Bronchial epithelial cell (primary cell): ENCODE data around the gene HEG1. TPM values are rescaled to one million over a fixed set of nuclear protein-coding genes. Genes with fewer than 3 reads are reported as not detected.
A peak's percentile ranks its signal among the peaks of the same experiment; 100 is the strongest.
"Not testable (repeated sequence)": the region's sequence is repeated elsewhere in the genome, so short reads cannot be mapped to it uniquely, and the experiment has no call there.

Experiments
- DNase-seq: peaks from one replicate; pipeline ENCODE4 v3.0.0-alpha.2; 2010; ENCODE audit warnings: low read depth
- FAIRE-seq: peaks from 2 replicates; lab custom pipeline; 2011; peaks lifted over from hg19 to GRCh38; lab: Jason Lieb, UNC
- H3K27me3 ChIP-seq: 2 replicates; pipeline ENCODE4 v1.5.1; 2011; ENCODE audit warnings: low read length; ENCODE audit not compliant: control insufficient read depth, insufficient read depth
- H3K36me3 ChIP-seq: 2 replicates; pipeline ENCODE4 v1.5.1; 2011; ENCODE audit warnings: low read length; ENCODE audit not compliant: control insufficient read depth, insufficient read depth
- H3K4me3 ChIP-seq: 2 replicates; pipeline ENCODE4 v1.5.1; 2011; ENCODE audit warnings: mild to moderate bottlenecking, low read depth, low read length, control low read depth
- total RNA-seq: library from RNA; depleted of rRNA; stranded (reverse); fragments of >200 nt; gene quantifications from 2 replicates; pipeline ENCODE4 v1.2.1, GENCODE V29; 2014
- TF ChIP-seq, protein P1 (sequence below): IDR thresholded peaks from 2 replicates; pipeline ENCODE4 v1.5.1; 2011; ENCODE audit warnings: mild to moderate bottlenecking, moderate library complexity, low read length, control low read depth, inconsistent platforms; ENCODE audit not compliant: insufficient read depth, severe bottlenecking

HEG1 gene
- total RNA-seq, 1 donor from 2014 or later, result 7.1 TPM

- no peak for DNase-seq
These were observed 43.0 kb upstream of the HEG1 start for GRCh38 chr3:125098611-125099291.

DNA sequence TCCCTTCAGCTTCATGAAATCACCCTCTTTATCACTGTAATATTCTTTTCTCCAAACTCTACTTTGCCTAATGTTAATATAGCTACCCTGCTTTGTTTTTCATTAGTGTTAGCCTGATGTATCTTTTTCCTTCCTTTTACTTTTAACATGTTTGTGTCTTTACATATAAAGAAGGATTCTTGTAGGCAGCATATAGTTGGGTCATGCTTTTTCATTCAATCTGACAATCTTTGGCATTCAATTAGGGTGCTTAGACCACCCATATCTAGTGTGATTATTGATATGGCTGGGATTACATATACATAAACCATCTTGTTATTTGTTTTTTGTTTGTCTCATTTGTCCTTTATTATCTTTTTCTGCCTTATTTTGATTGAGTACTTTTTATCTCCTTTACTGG is 34.9 kb upstream of the HEG1 start:
- no peak overlapping the region for H3K4me3 ChIP-seq
- H3K27me3 ChIP-seq, result no peaks in the 10 kb centered on the region
- peaks cover 2% of the 10 kb centered on the region for H3K36me3 ChIP-seq
- FAIRE-seq, result no peak
- TF ChIP-seq, protein P1, sequence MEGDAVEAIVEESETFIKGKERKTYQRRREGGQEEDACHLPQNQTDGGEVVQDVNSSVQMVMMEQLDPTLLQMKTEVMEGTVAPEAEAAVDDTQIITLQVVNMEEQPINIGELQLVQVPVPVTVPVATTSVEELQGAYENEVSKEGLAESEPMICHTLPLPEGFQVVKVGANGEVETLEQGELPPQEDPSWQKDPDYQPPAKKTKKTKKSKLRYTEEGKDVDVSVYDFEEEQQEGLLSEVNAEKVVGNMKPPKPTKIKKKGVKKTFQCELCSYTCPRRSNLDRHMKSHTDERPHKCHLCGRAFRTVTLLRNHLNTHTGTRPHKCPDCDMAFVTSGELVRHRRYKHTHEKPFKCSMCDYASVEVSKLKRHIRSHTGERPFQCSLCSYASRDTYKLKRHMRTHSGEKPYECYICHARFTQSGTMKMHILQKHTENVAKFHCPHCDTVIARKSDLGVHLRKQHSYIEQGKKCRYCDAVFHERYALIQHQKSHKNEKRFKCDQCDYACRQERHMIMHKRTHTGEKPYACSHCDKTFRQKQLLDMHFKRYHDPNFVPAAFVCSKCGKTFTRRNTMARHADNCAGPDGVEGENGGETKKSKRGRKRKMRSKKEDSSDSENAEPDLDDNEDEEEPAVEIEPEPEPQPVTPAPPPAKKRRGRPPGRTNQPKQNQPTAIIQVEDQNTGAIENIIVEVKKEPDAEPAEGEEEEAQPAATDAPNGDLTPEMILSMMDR, result no peak
- DNase-seq, result no peak

More at GRCh38 chr3:125098611-125099291, 43.0 kb upstream of the HEG1 start:
- TF ChIP-seq, protein P1, result no peak
- H3K4me3 ChIP-seq, result no peak overlapping the region
- no peaks in the 10 kb centered on the region for H3K27me3 ChIP-seq
- FAIRE-seq, result no peak
- peaks cover 2% of the 10 kb centered on the region for H3K36me3 ChIP-seq

DNA sequence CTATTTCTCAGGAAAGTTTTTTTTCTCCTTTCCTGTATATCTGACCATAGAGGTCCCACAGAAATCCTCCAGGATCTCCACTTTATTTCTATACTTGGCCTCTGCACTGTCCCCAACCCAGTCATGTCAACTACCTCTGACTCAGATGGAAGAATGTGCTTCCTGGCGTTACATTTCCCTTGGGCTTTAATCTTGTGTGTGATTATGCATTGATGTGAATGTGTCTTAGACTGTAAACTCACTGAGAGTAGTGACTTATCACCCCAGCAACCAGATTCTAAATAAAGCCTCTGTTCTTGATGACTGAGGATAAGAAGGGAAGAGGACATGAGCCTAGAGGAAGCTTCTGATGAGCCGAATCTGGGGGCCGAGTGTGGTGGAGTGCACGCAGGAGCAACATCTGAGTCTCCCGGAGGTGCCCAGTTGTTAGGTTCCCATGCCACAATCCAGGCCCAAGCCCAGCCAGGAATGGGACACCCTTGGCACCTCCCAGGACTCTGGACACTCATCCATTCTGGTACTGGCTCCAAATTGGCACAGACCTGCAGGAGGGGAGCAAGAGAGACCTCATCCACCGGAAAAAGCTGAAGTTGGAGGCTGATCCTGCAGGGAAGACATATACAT is 32.1 kb upstream of the HEG1 start:
- Histone ChIP-seq H3K4me3 (no peak overlapping the region), H3K36me3 (no peaks in the 10 kb centered on the region), H3K27me3 (no peaks in the 10 kb centered on the region)
- TF ChIP-seq, protein P1, result no peak
- peak; percentile 20 for DNase-seq
- FAIRE-seq, result no peak

DNA sequence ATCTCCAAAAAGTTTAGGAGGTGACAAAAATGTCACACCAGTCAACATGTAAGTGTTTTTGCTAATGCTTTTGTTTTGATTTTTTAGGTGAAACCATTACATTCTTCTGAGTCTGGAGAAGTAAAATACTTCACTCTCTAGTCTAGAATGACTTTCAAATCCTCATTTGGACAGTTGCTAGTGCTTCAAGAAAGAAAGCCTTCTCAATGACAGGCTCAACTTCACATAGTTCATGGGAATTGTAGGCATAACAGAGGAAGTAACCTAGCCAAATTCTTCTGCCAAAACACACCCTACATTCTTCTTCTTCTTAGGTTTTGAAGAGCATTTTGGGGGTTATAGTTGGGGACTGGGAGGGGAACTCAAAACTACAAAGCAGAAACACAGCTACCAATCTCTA is 29.4 kb upstream of the HEG1 start:
- H3K4me3 ChIP-seq, result no peak overlapping the region
- peaks cover 1% of the 10 kb centered on the region for H3K36me3 ChIP-seq
- DNase-seq, result no peak
- no peak for FAIRE-seq
- H3K27me3 ChIP-seq, result no peaks in the 10 kb centered on the region
- TF ChIP-seq, protein P1, result no peak

- TF ChIP-seq, protein P1, result no peak
- DNase-seq, result no peak
- peaks cover 1% of the 10 kb centered on the region for H3K36me3 ChIP-seq
- no peak overlapping the region for H3K4me3 ChIP-seq
- no peaks in the 10 kb centered on the region for H3K27me3 ChIP-seq
- FAIRE-seq, result no peak
These were observed 28.0 kb upstream of the HEG1 start for GRCh38 chr3:125083776-125084175.

DNA sequence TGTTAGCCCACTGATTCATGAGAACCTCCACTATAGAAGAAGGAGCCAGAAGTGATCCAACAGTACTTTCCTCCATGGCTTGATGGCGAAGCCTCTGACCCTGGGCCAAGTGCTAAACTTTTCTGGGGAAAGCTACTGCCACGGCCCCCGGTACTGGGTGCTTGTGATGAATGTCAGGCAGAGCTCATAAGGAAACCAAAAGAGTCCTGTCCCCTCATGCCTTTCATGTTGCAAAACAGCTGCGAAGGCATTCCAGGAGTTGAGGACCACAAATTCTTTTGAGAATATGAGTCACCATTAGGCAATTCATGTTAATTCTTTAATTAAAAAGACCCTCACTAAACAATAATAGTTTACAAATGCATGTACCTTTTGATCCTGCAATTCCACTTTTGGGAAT is 26.5 kb upstream of the HEG1 start:
- peak; percentile 51 for DNase-seq
- FAIRE-seq, result not testable (repeated sequence)

More for the DNA sequence above, 26.5 kb upstream of the HEG1 start:
- H3K36me3 ChIP-seq, H3K27me3 ChIP-seq, H3K4me3 ChIP-seq: not testable (repeated sequence)
